Measurements from ENCODE around the gene KLHL30.
"Not testable (repeated sequence)": the region's sequence is repeated elsewhere in the genome, so short reads cannot be mapped to it uniquely, and the experiment has no call there.

The KLHL30 gene

DNA sequence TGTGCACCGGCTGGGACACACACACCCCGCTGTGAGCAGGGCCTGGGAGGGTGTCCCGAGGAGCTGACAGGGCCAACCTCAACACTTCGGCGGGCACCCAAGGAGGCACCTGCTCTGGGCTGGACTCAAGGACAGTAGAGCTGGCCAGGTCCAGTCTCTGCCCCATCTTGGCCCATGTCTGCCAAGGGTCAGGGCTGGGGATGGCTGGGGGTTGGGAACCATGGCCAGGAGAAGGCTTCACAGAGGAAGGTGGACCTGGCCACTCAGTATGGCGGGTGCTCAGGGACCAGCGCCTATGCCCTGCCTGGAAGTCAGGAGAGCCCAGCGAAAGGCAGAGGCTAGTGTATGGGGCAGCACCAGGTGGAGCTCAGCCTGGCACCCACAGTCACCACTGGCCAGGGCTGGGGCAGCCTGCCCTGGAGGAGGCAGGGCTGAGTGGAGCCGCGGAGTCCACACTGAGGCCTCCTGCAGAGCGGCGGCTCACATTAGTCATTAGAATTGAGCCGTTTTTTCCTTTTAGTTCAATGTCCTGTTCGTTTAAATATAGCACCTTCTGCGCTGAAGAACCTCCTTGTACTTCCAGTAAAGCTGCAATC lies 24.5 kb downstream of the KLHL30 start:
- no peak for DNase-seq (ENCODE audit: low spot score)

- DNase-seq (ENCODE audit: low spot score): no peak
Measured at GRCh38 chr2:238163481-238164198, 25.2 kb downstream of the KLHL30 start.

DNA sequence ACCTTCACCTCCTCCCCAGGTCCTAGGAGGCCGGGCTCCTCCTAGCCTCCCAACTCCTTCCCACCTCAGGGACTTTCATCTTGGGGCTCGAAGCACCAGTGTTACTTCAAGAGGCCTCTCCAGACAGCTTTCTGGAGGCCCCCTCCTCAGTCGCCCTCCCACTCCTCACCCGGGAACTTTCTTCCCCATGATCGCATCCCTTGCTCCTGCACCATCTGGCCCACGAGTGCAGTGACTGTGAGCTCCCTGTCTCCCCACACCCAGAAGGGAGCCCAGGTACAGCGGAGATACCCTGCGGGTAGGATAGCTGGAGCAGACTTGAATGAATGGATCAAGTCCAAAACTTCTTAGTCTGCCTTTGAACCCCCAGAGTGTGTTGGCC lies 26.4 kb downstream of the KLHL30 start:
- DNase-seq (ENCODE audit: low spot score): no peak

- no peak for DNase-seq (ENCODE audit: low spot score)
Measured at GRCh38 chr2:238165288-238165921, 26.9 kb downstream of the KLHL30 start.

- DNase-seq (ENCODE audit: low spot score): no peak
Measured at GRCh38 chr2:238166391-238167343, 28.2 kb downstream of the KLHL30 start.

DNA sequence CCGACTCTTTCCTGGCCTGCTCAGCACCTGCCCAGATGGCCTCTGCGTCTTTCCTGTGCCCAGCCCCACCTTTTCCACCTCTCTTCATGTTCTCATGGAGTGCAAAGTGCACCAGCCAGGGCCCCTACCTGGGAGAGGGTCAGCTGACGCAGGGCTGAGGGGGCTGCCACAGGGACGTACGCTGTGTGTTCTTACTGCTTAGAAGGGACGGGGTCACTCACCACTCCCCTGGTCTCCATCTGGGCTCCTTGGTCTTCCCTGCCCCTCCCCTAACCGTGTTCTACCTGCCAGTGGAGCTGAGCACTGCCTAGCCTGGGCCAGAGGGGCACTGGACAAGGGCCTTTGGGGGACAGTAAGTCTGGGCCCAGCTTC lies 28.9 kb downstream of the KLHL30 start:
- no peak for DNase-seq (ENCODE audit: low spot score)

DNA sequence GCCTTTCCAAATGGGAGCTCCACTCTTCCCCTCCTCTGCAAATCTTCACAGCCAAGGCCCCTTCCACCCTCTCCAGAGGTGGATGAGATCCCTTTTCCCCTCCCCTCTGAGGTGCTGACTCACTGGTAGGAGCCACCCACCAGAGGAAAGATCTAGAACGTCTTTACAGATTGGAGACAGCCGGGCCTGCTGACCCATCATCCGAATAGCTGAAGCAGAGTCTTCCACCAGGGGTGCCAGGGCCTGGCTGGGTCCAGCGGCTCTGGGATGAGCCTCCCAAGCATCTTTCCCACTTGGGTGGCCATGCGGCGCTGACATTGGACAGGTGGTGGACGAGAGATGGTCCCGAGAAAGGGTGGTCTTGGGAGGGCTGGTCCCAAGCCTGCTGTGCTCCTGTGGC lies 29.3 kb downstream of the KLHL30 start:
- peak; percentile 47 for DNase-seq (ENCODE audit: low spot score)

- no peak for DNase-seq (ENCODE audit: low spot score)
Measured at GRCh38 chr2:238168196-238169047, 30.0 kb downstream of the KLHL30 start.

- no peak for DNase-seq (ENCODE audit: low spot score)
Measured at GRCh38 chr2:238169048-238169707, 30.7 kb downstream of the KLHL30 start.

GRCh38 chr2:238169708-238170251 lies 31.3 kb downstream of the KLHL30 start:
- DNase-seq (ENCODE audit: low spot score): peak; percentile 41

- DNase-seq (ENCODE audit: low spot score): no peak
Measured at GRCh38 chr2:238170386-238171071, 32.1 kb downstream of the KLHL30 start.

DNA sequence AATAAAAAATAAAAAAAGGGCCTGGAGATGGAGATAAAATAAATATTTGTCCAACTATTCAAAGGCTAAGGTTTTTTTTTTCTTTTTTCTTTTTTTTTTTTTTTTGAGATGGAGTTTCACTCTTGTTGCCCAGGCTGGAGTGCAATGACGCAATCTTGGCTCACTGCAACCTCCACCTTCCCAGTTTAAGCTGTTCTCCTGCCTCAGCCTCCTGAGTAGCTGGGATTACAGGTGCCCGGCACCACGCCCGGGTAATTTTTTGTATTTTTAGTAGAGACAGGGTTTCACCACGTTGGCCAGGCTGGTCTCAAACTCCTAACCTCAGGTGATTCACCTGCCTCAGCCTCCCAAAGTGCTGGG lies 32.6 kb downstream of the KLHL30 start:
- not testable (repeated sequence) for DNase-seq (ENCODE audit: low spot score)

GRCh38 chr2:238171575-238172187 lies 33.2 kb downstream of the KLHL30 start:
- DNase-seq (ENCODE audit: low spot score): no peak

DNA sequence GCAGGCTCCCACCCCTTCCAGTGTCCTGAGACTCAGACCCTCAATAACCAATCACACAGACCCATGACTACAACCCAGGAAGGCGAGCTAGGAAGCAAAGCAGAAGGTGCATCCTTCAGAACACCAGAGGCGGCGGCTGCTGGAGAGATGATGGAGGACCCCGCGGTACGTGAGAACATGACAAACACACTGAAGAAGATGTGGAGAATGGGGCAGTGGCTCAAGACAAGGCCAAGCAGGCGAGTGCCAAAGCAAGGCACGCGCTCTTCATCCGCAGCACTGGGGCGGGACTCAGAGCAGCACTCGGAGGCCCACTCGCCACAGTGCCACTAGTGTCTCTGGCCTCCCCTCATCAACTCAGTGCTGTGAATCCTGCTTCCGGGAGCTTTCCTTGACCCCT lies 34.0 kb downstream of the KLHL30 start:
- no peak for DNase-seq (ENCODE audit: low spot score)

DNA sequence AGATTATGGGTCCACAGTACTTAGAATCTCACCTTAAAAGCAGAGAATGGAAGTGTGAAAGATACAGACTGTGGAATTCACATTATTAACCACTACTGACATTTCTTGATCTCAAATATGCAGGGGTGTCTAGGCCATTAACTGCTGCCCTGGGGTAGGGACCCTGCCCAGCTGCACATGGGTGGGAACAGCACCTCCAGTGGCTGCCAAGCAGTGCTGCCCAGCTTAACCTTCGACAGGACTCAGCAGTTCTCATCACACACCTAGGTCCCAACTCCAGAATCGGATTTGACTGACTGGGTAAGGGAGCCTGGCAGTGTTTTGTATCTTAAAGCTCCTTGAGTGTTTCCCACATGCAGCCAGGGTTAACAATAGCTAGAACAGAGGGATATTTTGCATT lies 35.2 kb downstream of the KLHL30 start:
- DNase-seq (ENCODE audit: low spot score): no peak

DNA sequence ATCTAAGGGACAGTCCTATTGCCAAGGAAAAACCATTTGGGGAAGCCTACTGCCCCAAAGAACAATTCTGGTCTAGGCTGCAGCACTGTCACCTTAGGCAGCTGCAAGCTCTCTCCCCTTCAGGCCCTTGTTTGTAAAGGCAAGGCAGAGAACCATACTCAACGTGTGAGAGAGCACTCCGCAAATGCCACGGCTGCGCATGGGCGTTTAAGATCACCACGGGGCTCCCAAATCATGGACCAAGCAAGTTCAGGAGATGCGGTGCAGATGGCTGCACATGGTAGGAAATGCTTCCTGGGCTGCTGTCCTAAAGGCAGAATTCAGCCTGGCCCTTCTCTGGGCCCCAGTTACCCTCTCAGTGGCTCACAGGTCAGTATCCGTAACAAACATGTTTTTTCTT lies 35.8 kb downstream of the KLHL30 start:
- DNase-seq (ENCODE audit: low spot score): no peak

DNA sequence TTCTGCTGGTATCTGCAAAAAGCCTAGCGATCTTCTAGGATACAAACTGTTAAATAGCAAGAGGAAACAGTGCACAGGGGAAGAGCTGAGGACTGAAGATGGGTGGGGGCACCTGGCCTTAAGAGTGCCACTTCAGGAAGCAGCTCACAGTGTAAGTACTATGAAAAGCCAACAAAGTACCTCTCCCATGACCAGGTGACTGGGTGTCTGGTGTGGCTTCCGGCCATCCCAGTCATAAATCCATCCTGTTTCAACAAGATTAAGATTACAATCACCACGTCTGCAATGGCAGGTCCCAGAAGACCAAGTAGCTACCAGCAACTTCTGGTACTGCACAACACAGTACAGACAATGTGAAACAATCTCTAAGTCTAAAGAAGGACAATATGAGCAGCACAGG lies 36.2 kb downstream of the KLHL30 start:
- DNase-seq (ENCODE audit: low spot score): no peak

DNA sequence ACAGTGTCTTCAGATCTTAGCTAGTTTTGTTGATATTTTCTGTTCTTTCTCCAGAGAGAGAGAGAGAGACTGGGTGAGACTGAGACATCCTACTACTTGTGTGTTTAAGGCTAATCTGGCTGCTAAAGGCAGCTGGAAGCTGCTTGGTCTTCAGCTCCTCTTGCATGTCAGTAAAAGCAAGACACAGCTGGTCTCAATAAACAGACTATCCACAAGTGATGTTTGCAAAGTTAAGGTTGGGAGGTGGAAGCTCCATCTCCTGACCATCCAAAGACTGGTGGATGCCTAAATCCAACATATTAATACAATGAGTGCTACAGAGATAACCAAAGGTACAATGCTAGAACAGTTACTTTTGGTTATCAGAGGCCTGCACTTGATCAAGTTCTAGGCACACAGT lies 38.1 kb downstream of the KLHL30 start:
- no peak for DNase-seq (ENCODE audit: low spot score)

- DNase-seq (ENCODE audit: low spot score): no peak
Measured at GRCh38 chr2:238180554-238180953, 42.1 kb downstream of the KLHL30 start.

DNA sequence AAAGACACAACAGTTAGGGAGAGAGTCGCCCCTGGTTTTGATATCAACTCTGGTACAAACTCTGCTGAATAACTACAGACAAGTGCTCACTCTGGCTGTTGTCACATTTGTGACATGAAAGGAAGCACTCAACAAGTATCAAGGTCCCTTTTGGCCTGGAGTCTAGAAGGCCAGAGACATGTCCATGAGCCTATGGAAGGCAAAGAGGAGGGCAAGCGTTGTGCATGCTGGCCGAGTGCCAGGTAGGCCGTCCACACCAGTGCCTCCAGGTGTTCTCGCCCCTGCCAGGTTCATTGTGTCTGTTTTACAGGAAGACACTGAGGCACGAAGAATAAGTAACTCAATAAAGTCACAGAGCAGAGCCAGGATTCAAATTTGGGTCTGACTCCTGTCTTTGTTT lies 43.9 kb downstream of the KLHL30 start:
- no peak for DNase-seq (ENCODE audit: low spot score)
